Neural progenitor cell (in vitro differentiated cells): ENCODE measurements around the gene USP31. TPM values are rescaled to one million over a fixed set of nuclear protein-coding genes. Genes with fewer than 3 reads are reported as not detected.

Experiments
- DNase-seq: peaks from one replicate; pipeline ENCODE4 v3.0.0-alpha.2; 2016; ENCODE audit warnings: low spot score
- H2AFZ ChIP-seq: fragments of 200-600 bp; sonication (generic); replicated peaks from 2 replicates; pipeline ENCODE4 v1.6.1; 2016; ENCODE audit warnings: antibody characterized with exemption
- H3F3A ChIP-seq: fragments of 200-600 bp; sonication (generic); 2 replicates; pipeline ENCODE4 v1.6.1; 2016; ENCODE audit warnings: antibody characterized with exemption, low read depth
- H3K27ac ChIP-seq: fragments of 200-600 bp; sonication (generic); 2 replicates; pipeline ENCODE4 v1.5.1; 2016; ENCODE audit warnings: mild to moderate bottlenecking
- H3K27me3 ChIP-seq: fragments of 200-600 bp; sonication (generic); 2 replicates; pipeline ENCODE4 v1.6.1; 2016; ENCODE audit warnings: mild to moderate bottlenecking, moderate library complexity
- H3K36me3 ChIP-seq: fragments of 200-600 bp; sonication (generic); 2 replicates; pipeline ENCODE4 v1.5.1; 2016
- H3K4me1 ChIP-seq: fragments of 200-600 bp; sonication (generic); 2 replicates; pipeline ENCODE4 v1.6.1; 2016; ENCODE audit warnings: mixed run types
- H3K4me2 ChIP-seq: fragments of 200-600 bp; sonication (generic); 2 replicates; pipeline ENCODE4 v1.6.1; 2016
- H3K4me3 ChIP-seq: fragments of 200-600 bp; sonication (generic); 2 replicates; pipeline ENCODE4 v1.5.1; 2016
- H3K79me2 ChIP-seq: fragments of 200-600 bp; sonication (generic); 2 replicates; pipeline ENCODE4 v1.6.1; 2016; ENCODE audit warnings: low read depth
- H3K9ac ChIP-seq: fragments of 200-600 bp; sonication (generic); 2 replicates; pipeline ENCODE4 v1.6.1; 2016
- H3K9me3 ChIP-seq: fragments of 200-600 bp; sonication (generic); 2 replicates; pipeline ENCODE4 v1.5.1; 2016; ENCODE audit warnings: low read depth
- H4K20me1 ChIP-seq: fragments of 200-600 bp; sonication (generic); 2 replicates; pipeline ENCODE4 v1.6.1; 2016; ENCODE audit warnings: low read depth
- H3K27ac Mint-ChIP-seq: 3 replicates; pipeline ENCODE4 v1.8.0; 2021; ENCODE audit warnings: mixed read lengths
- H3K27me3 Mint-ChIP-seq: 2 replicates; pipeline ENCODE4 v1.8.0; 2022; ENCODE audit warnings: low read depth, mild to moderate bottlenecking, inconsistent platforms, moderate library complexity, mixed read lengths; ENCODE audit not compliant: insufficient read depth
- H3K36me3 Mint-ChIP-seq: 3 replicates; pipeline ENCODE4 v1.8.0; 2021; ENCODE audit warnings: mixed read lengths
- H3K4me1 Mint-ChIP-seq: 3 replicates; pipeline ENCODE4 v1.8.0; 2021; ENCODE audit warnings: mixed read lengths
- H3K4me3 Mint-ChIP-seq: 3 replicates; pipeline ENCODE4 v1.8.0; 2021; ENCODE audit warnings: mild to moderate bottlenecking, moderate library complexity, mixed read lengths
- H3K9me3 Mint-ChIP-seq: 3 replicates; pipeline ENCODE4 v1.8.0; 2020; ENCODE audit warnings: mixed read lengths
- EZH2 ChIP-seq: fragments of 200-600 bp; sonication (generic); IDR thresholded peaks from 2 replicates; pipeline ENCODE4 v1.6.1; 2017; ENCODE audit warnings: antibody characterized with exemption, mild to moderate bottlenecking, moderate library complexity
- EZH2phosphoT487 ChIP-seq: fragments of 200-600 bp; sonication (generic); IDR thresholded peaks from 2 replicates; pipeline ENCODE4 v1.6.1; 2017; ENCODE audit warnings: antibody characterized with exemption
- total RNA-seq: library from RNA; depleted of rRNA; stranded (reverse); fragments of >200 nt; gene quantifications from 2 replicates; pipeline ENCODE4 v1.2.3, GENCODE V29; 2015; ENCODE audit warnings: low replicate concordance
- TF ChIP-seq, protein P1 (sequence below): fragments of 200-600 bp; sonication (generic); IDR thresholded peaks from 2 replicates; pipeline ENCODE4 v1.5.1; 2017; ENCODE audit warnings: antibody characterized with exemption, mild to moderate bottlenecking

USP31 gene
- total RNA-seq, 1 donor from 2014 or later = 9.0 TPM

- no peaks in the 10 kb centered on the region for H3K27me3 Mint-ChIP-seq
- Histone ChIP-seq H3K4me2 (no peak overlapping the region), H3K9me3 (no peaks in the 10 kb centered on the region), H3K79me2 (no peaks in the 10 kb centered on the region), H4K20me1 (no peaks in the 10 kb centered on the region), H3F3A (no peaks in the 10 kb centered on the region), H3K9ac (no peak overlapping the region), H3K27me3 (no peaks in the 10 kb centered on the region), H3K27ac (no peak overlapping the region), H3K4me3 (no peak overlapping the region), H3K36me3 (no peaks in the 10 kb centered on the region), H3K4me1 (peaks cover 5% of the 10 kb centered on the region), H2AFZ (no peak overlapping the region)
- no peaks in the 10 kb centered on the region for H3K4me1 Mint-ChIP-seq
- no peak for TF ChIP-seq EZH2phosphoT487
- TF ChIP-seq, protein P1, sequence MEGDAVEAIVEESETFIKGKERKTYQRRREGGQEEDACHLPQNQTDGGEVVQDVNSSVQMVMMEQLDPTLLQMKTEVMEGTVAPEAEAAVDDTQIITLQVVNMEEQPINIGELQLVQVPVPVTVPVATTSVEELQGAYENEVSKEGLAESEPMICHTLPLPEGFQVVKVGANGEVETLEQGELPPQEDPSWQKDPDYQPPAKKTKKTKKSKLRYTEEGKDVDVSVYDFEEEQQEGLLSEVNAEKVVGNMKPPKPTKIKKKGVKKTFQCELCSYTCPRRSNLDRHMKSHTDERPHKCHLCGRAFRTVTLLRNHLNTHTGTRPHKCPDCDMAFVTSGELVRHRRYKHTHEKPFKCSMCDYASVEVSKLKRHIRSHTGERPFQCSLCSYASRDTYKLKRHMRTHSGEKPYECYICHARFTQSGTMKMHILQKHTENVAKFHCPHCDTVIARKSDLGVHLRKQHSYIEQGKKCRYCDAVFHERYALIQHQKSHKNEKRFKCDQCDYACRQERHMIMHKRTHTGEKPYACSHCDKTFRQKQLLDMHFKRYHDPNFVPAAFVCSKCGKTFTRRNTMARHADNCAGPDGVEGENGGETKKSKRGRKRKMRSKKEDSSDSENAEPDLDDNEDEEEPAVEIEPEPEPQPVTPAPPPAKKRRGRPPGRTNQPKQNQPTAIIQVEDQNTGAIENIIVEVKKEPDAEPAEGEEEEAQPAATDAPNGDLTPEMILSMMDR = no peak
- TF ChIP-seq EZH2 = no peak
- DNase-seq = no peak
- H3K9me3 Mint-ChIP-seq = no peaks in the 10 kb centered on the region
- no peak overlapping the region for H3K4me3 Mint-ChIP-seq
- no peaks in the 10 kb centered on the region for H3K36me3 Mint-ChIP-seq
- no peak overlapping the region for H3K27ac Mint-ChIP-seq
Observed at GRCh38 chr16:23052221-23052620, 97.0 kb downstream of the USP31 start.

DNA sequence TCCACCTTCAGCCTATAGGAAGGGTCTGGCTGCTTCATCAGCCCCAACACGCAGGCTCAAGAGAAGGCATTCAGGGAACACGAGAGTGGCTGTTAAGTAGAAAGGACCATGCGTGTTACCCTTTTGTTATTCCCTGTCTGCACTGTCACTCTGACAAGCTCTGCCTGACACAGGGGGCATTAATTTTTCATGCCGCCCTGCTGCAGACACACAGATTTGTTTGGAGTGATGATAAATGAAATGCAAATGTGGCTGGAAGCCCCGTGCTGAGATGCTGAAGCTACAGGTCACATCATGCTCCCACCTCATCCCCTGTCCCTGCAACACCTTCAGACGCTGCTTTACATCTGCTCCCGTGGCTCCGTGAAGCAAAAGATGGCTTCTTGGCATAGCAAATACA, 97.7 kb downstream of the USP31 start:
- H3K27ac Mint-ChIP-seq = no peak overlapping the region
- Histone ChIP-seq H3K4me1 (peaks cover 5% of the 10 kb centered on the region), H3K4me2 (no peak overlapping the region), H3K79me2 (no peaks in the 10 kb centered on the region), H2AFZ (no peak overlapping the region), H3K27ac (no peak overlapping the region), H3K9ac (no peak overlapping the region), H3K4me3 (no peak overlapping the region), H3K36me3 (no peaks in the 10 kb centered on the region), H3K27me3 (no peaks in the 10 kb centered on the region), H4K20me1 (no peaks in the 10 kb centered on the region), H3F3A (no peaks in the 10 kb centered on the region), H3K9me3 (no peaks in the 10 kb centered on the region)
- no peaks in the 10 kb centered on the region for H3K4me1 Mint-ChIP-seq
- H3K27me3 Mint-ChIP-seq = no peaks in the 10 kb centered on the region
- no peaks in the 10 kb centered on the region for H3K9me3 Mint-ChIP-seq
- no peak overlapping the region for H3K4me3 Mint-ChIP-seq
- TF ChIP-seq, protein P1 = no peak
- no peak for TF ChIP-seq EZH2phosphoT487
- no peak for TF ChIP-seq EZH2
- DNase-seq = no peak
- H3K36me3 Mint-ChIP-seq = no peaks in the 10 kb centered on the region

- DNase-seq = no peak
- H3K27me3 Mint-ChIP-seq = no peaks in the 10 kb centered on the region
- no peak overlapping the region for H3K4me3 ChIP-seq
- no peak overlapping the region for H3K27ac Mint-ChIP-seq
- no peaks in the 10 kb centered on the region for H3K79me2 ChIP-seq
- H3K4me2 ChIP-seq = no peak overlapping the region
- H3K9me3 ChIP-seq = no peaks in the 10 kb centered on the region
- H3K36me3 Mint-ChIP-seq = no peaks in the 10 kb centered on the region
- H3K36me3 ChIP-seq = no peaks in the 10 kb centered on the region
- no peaks in the 10 kb centered on the region for H3K27me3 ChIP-seq
- H4K20me1 ChIP-seq = no peaks in the 10 kb centered on the region
- no peak overlapping the region for H3K27ac ChIP-seq
- no peak overlapping the region for H3K9ac ChIP-seq
- TF ChIP-seq EZH2phosphoT487 = no peak
- TF ChIP-seq, protein P1 = peak; percentile 17
- H3K4me1 Mint-ChIP-seq = no peaks in the 10 kb centered on the region
- H3F3A ChIP-seq = no peaks in the 10 kb centered on the region
- H3K4me3 Mint-ChIP-seq = no peak overlapping the region
- peaks cover 3% of the 10 kb centered on the region for H3K4me1 ChIP-seq
- H3K9me3 Mint-ChIP-seq = no peaks in the 10 kb centered on the region
- no peak overlapping the region for H2AFZ ChIP-seq
Observed at GRCh38 chr16:23048164-23048563, 101.1 kb downstream of the USP31 start.

DNA sequence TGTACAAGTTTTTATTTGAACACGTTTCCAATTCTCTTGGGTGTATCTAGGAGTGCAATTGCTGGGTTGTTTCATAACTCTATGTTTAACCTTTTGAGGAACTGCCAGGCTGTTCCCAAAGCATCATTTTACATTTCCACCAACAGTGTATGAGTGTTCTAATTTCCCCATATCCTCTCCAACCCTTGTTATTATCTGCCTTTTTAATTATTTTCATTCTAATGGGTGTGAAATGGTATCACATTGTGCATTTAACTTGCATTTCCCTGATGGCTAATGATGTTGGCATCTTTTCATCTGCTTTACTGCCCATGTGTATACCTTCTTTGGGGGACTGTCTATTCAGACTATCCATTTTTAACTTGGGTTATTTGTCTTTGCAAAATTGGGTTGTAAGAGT, 104.2 kb downstream of the USP31 start:
- Mint-ChIP-seq H3K27me3 (no peaks in the 10 kb centered on the region), H3K4me1 (no peaks in the 10 kb centered on the region), H3K36me3 (no peaks in the 10 kb centered on the region), H3K9me3 (no peaks in the 10 kb centered on the region), H3K27ac (no peak overlapping the region), H3K4me3 (no peak overlapping the region)
- Histone ChIP-seq H3K27ac (no peak overlapping the region), H4K20me1 (no peaks in the 10 kb centered on the region), H2AFZ (no peak overlapping the region), H3K4me2 (no peak overlapping the region), H3K9ac (no peak overlapping the region), H3K4me1 (no peaks in the 10 kb centered on the region), H3K36me3 (no peaks in the 10 kb centered on the region), H3K9me3 (no peaks in the 10 kb centered on the region), H3K4me3 (no peak overlapping the region), H3F3A (no peaks in the 10 kb centered on the region), H3K27me3 (no peaks in the 10 kb centered on the region), H3K79me2 (no peaks in the 10 kb centered on the region)
- TF ChIP-seq, protein P1 = no peak
- TF ChIP-seq EZH2 (no peak), EZH2phosphoT487 (no peak)
- no peak for DNase-seq
